ENCODE measurements around the gene OR10H5.

DNA sequence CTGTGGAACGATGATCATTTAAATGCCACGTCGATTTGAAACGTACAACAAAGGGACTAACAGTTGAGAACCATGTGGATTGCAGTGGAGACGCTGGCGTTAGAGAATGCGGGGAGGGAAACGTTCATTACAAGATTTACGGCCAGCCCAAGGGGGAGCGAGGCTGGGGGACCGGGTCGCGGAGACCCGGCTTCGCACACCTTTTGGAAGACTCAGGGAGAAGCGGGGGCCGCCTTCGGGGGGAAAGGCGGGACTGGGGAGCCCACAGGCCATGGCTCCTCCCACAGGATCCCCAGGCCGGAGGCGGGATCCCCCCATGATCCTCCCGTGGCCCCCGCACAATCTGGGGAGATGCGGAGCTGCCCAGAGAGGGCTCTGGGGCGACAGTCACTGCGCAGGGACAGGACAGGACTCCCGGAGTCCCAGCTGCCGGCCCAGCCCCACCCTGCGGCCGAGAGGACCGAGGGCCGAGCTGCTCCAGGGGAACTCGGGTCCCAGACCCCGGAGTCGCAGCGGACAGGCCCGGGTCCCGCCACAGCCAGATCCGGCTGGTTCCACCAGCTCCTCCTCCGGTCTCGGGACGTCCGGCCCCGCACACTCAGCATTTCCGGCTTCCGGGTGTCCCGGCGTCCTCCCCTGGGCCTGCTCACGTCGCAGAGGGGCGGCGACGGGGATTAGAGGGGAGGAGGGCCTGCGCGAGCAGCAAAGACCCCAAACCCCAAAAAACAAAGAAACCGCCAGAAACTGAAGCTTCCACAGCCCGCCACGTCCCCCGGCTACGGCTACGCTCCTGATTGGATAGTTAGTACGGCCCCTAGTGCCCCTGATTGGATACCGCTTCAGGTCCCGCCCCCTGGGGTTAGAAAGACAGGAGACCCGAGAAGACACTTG is 49.1 kb downstream of the OR10H5 start:
- TF ChIP-seq, protein P1, sequence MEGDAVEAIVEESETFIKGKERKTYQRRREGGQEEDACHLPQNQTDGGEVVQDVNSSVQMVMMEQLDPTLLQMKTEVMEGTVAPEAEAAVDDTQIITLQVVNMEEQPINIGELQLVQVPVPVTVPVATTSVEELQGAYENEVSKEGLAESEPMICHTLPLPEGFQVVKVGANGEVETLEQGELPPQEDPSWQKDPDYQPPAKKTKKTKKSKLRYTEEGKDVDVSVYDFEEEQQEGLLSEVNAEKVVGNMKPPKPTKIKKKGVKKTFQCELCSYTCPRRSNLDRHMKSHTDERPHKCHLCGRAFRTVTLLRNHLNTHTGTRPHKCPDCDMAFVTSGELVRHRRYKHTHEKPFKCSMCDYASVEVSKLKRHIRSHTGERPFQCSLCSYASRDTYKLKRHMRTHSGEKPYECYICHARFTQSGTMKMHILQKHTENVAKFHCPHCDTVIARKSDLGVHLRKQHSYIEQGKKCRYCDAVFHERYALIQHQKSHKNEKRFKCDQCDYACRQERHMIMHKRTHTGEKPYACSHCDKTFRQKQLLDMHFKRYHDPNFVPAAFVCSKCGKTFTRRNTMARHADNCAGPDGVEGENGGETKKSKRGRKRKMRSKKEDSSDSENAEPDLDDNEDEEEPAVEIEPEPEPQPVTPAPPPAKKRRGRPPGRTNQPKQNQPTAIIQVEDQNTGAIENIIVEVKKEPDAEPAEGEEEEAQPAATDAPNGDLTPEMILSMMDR (conservative IDR thresholded peaks at IDR 0.05; ENCODE audit: low read depth in 2 of 2), result no peak
- TF ChIP-seq, protein P2, sequence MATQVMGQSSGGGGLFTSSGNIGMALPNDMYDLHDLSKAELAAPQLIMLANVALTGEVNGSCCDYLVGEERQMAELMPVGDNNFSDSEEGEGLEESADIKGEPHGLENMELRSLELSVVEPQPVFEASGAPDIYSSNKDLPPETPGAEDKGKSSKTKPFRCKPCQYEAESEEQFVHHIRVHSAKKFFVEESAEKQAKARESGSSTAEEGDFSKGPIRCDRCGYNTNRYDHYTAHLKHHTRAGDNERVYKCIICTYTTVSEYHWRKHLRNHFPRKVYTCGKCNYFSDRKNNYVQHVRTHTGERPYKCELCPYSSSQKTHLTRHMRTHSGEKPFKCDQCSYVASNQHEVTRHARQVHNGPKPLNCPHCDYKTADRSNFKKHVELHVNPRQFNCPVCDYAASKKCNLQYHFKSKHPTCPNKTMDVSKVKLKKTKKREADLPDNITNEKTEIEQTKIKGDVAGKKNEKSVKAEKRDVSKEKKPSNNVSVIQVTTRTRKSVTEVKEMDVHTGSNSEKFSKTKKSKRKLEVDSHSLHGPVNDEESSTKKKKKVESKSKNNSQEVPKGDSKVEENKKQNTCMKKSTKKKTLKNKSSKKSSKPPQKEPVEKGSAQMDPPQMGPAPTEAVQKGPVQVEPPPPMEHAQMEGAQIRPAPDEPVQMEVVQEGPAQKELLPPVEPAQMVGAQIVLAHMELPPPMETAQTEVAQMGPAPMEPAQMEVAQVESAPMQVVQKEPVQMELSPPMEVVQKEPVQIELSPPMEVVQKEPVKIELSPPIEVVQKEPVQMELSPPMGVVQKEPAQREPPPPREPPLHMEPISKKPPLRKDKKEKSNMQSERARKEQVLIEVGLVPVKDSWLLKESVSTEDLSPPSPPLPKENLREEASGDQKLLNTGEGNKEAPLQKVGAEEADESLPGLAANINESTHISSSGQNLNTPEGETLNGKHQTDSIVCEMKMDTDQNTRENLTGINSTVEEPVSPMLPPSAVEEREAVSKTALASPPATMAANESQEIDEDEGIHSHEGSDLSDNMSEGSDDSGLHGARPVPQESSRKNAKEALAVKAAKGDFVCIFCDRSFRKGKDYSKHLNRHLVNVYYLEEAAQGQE (IDR thresholded peaks at IDR 0.05; ENCODE audit: unreplicated experiment), result no peak
- TF ChIP-seq EZH2 (IDR thresholded peaks at IDR 0.05; ENCODE audit: low read depth, unreplicated experiment) (no peak), STAT1 (IDR thresholded peaks at IDR 0.05; ENCODE audit: unreplicated experiment) (no peak), EZH2phosphoT487 (IDR thresholded peaks at IDR 0.05; ENCODE audit: unreplicated experiment) (no peak), POLR2AphosphoS5 (IDR thresholded peaks at IDR 0.05; ENCODE audit: low read depth) (no peak)
- TF ChIP-seq, protein P3, sequence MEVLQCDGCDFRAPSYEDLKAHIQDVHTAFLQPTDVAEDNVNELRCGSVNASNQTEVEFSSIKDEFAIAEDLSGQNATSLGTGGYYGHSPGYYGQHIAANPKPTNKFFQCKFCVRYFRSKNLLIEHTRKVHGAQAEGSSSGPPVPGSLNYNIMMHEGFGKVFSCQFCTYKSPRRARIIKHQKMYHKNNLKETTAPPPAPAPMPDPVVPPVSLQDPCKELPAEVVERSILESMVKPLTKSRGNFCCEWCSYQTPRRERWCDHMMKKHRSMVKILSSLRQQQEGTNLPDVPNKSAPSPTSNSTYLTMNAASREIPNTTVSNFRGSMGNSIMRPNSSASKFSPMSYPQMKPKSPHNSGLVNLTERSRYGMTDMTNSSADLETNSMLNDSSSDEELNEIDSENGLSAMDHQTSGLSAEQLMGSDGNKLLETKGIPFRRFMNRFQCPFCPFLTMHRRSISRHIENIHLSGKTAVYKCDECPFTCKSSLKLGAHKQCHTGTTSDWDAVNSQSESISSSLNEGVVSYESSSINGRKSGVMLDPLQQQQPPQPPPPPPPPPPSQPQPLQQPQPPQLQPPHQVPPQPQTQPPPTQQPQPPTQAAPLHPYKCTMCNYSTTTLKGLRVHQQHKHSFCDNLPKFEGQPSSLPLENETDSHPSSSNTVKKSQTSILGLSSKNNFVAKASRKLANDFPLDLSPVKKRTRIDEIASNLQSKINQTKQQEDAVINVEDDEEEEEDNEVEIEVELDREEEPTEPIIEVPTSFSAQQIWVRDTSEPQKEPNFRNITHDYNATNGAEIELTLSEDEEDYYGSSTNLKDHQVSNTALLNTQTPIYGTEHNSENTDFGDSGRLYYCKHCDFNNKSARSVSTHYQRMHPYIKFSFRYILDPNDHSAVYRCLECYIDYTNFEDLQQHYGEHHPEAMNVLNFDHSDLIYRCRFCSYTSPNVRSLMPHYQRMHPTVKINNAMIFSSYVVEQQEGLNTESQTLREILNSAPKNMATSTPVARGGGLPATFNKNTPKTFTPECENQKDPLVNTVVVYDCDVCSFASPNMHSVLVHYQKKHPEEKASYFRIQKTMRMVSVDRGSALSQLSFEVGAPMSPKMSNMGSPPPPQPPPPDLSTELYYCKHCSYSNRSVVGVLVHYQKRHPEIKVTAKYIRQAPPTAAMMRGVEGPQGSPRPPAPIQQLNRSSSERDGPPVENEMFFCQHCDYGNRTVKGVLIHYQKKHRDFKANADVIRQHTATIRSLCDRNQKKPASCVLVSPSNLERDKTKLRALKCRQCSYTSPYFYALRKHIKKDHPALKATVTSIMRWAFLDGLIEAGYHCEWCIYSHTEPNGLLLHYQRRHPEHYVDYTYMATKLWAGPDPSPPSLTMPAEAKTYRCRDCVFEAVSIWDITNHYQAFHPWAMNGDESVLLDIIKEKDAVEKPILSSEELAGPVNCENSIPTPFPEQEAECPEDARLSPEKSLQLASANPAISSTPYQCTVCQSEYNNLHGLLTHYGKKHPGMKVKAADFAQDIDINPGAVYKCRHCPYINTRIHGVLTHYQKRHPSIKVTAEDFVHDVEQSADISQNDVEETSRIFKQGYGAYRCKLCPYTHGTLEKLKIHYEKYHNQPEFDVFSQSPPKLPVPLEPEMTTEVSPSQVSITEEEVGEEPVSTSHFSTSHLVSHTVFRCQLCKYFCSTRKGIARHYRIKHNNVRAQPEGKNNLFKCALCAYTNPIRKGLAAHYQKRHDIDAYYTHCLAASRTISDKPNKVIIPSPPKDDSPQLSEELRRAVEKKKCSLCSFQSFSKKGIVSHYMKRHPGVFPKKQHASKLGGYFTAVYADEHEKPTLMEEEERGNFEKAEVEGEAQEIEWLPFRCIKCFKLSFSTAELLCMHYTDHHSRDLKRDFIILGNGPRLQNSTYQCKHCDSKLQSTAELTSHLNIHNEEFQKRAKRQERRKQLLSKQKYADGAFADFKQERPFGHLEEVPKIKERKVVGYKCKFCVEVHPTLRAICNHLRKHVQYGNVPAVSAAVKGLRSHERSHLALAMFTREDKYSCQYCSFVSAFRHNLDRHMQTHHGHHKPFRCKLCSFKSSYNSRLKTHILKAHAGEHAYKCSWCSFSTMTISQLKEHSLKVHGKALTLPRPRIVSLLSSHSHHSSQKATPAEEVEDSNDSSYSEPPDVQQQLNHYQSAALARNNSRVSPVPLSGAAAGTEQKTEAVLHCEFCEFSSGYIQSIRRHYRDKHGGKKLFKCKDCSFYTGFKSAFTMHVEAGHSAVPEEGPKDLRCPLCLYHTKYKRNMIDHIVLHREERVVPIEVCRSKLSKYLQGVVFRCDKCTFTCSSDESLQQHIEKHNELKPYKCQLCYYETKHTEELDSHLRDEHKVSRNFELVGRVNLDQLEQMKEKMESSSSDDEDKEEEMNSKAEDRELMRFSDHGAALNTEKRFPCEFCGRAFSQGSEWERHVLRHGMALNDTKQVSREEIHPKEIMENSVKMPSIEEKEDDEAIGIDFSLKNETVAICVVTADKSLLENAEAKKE (CRISPR knock-in tag; IDR thresholded peaks at IDR 0.05), result no peak

Data from GM23338 (cell line).